HG02943 (cell line): ENCODE data around the gene FITM1.

Source experiments
- ATAC-seq: cut with Tn5 transposase; IDR thresholded peaks from one replicate; pipeline ENCODE4 v1.9.1; 2021; ENCODE audit warnings: mild to moderate bottlenecking, low read depth, moderate library complexity; ENCODE audit not compliant: unreplicated experiment

The FITM1 gene

DNA sequence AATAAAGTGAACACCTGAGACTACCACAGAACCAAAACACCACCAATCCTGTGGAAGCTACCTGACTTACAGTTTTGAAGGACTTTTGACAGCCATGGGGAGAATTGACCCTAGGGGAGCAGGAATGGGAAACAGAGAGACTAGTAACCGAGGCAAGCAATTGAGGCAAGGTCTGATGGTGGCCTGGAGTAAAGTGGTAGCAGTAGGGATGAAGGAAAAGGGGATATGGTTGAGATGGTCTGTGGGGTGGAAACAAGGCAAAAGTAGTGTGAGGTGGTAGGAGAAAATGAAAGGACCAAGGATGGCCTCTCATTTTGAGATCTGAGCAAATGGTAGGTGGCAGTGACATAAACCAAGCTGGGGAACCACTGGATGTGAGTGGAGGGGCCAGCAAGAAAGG, 26.4 kb downstream of the FITM1 start:
- no peak for ATAC-seq

DNA sequence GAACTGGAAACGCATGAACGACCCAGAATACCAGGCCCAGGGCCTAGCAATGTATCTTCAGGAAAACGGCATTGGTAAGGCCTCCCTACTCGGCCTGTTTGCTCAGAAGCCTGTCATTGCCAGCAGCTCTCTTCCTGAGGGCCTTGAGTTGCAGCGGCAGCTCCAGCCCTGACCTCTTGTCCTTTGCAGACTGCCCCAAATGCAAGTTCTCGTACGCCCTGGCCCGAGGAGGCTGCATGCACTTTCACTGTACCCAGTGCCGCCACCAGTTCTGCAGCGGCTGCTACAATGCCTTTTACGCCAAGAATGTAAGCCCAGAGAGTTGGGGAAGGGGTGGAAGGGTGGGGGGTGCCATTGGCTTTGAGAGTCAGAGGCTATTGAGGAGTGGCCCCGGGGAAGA, 26.9 kb downstream of the FITM1 start:
- ATAC-seq = no peak

DNA sequence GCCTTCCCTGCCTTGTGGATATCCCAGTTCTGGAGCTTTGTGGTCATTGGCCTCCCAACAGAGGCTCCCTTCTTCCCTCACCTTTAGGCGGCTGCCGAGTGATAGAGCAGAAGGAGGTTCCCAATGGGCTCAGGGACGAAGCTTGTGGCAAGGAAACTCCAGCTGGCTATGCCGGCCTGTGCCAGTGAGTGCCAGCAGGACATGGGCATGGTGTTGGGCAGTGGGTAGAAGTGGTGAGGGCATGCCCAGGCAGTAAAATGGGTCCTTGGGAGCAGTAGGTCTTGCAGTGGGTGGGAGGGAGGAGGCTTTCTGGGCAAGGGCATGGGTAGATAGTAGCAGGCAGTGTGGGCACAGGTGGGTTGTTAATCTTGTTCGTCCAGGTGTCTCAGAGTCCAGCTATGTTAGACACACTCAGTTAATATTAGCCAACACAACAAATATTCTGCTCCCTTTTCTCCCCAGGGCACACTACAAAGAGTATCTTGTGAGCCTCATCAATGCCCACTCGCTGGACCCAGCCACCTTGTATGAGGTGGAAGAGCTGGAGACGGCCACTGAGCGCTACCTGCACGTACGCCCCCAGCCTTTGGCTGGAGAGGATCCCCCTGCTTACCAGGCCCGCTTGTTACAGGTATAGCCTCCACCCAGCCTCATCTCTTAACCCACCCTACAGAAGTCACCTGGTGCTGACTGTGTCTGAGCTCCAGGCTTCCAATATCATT, 29.5 kb downstream of the FITM1 start:
- ATAC-seq = no peak

DNA sequence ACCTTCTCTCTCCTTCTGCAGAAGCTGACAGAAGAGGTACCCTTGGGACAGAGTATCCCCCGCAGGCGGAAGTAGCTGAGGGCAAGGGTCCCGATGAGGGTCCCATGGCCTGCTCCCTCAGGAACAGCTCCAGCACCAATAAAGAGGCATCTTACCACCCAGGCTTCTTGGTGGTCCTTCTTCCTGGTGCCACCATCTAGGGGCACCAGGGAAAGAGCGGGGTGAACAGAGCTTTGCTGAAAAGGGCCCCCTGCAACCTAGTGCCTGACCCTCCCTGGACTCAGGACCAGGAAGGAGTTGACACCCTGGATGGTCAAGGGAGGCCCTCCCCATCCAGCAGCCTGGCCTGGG, 30.0 kb downstream of the FITM1 start:
- no peak for ATAC-seq

DNA sequence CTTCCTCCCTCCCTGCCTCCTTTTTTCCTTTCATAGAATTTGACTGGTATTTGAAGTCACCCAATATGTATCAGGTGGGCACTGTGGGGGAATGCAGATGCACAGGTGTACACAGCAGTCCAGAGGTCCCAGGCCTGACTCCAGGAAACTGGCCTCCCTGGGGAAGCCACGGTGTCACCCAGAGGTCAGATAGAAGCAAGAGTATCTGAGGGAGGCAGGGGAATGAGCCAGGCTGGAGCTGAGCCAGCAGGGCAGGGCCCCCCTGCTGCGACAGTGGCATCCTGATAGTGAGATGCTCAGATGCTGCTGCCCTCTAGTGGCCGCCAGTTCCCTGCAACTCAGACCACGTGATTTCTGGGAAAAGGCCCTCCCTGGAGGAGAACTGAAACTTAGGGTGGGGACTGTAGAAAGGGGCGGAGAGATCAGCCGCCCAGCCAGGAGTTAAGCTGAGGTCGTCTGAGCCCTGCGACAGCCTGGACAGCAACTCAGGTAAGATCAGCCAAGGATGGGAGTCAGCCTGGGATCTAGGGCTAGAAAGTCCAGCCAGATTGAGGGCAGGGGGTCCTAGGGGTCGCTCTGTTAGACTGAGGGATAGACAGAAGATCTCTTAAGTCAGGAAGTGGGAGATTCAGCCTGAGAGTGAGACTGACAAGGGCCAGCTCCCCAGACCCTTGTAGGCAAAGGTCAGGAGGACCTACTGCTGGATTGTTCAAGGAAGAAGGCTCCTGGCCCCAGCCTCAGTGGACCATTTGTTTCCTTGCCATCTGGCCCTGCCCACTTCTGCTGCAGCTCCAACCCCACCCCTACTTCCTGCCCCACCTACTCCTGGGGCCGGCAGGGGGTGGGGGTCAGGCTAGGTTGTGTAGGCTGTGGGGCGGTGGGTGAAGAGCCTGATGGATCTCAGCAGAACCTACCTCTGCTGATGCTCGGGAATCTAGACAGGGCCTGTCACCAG, 30.7 kb downstream of the FITM1 start, which contains the start of gene IRF9:
Gene IRF9, plus strand, starts transcription at position 416 of the 955 bp plus-strand sequence. CDS start 880 bp downstream, outside the sequence.
- peak; percentile 80 for ATAC-seq

DNA sequence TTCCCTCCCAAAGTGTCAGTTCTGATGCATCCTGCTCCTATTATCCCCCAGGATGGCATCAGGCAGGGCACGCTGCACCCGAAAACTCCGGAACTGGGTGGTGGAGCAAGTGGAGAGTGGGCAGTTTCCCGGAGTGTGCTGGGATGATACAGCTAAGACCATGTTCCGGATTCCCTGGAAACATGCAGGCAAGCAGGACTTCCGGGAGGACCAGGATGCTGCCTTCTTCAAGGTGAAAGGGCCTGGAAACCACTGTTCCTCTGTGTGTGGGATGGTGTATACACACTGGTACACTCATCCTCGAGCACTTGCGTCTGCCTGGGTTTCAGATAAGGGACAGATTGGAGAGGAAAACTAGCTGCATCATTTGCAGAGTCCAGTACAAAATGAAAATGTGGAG, 31.6 kb downstream of the FITM1 start:
- ATAC-seq = no peak

DNA sequence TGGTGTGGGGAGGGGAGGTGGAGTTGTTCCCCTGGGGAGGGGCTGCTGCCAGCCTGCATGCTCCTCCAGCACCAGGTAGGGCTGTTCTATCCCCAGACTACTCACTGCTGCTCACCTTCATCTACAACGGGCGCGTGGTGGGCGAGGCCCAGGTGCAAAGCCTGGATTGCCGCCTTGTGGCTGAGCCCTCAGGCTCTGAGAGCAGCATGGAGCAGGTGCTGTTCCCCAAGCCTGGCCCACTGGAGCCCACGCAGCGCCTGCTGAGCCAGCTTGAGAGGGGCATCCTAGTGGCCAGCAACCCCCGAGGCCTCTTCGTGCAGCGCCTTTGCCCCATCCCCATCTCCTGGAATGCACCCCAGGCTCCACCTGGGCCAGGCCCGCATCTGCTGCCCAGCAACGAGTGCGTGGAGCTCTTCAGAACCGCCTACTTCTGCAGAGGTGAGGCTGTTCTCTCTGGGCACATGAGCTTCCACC, 34.1 kb downstream of the FITM1 start:
- no peak for ATAC-seq

DNA sequence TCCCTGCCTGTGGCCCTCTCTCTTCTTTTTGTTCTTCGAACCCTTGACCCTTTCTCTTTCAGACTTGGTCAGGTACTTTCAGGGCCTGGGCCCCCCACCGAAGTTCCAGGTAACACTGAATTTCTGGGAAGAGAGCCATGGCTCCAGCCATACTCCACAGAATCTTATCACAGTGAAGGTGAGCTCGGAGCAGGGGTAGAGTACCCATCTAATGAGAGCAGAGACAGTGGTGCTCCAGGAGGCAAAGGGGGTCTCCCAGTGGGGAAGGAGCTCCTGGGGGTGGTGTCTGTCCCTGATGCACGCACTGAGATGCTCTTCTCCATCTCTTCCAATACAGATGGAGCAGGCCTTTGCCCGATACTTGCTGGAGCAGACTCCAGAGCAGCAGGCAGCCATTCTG, 35.3 kb downstream of the FITM1 start:
- no peak for ATAC-seq

DNA sequence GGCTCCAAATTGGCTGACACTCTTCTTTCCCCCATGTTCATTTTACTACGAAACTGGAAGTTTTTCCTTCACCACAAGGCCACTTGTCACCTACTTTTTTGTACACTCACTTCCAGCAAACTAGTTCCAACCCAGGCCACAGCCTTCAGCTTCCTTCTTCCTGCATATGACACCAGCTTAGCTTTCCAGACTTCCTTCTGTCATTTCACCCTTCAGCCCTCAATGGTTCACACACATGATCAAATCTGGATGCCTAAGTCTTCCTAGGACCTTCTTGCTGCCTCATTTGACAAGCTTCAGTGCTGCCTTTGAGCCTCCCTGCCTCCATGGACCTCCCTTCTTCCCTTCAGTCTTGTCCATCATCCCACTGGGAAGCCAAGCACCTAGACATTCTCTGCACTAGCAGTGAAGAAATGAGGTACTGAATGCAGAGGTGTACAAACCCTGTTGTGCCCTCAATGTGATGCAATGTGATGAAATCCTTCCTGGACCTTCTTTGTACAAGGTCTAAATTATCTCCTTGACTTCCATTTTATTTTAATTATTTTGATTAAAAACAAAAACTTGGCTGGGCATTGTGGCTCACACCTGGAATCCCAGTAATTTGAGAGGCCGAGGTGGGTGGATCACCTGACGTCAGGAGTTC, 37.1 kb downstream of the FITM1 start:
- no peak for ATAC-seq

DNA sequence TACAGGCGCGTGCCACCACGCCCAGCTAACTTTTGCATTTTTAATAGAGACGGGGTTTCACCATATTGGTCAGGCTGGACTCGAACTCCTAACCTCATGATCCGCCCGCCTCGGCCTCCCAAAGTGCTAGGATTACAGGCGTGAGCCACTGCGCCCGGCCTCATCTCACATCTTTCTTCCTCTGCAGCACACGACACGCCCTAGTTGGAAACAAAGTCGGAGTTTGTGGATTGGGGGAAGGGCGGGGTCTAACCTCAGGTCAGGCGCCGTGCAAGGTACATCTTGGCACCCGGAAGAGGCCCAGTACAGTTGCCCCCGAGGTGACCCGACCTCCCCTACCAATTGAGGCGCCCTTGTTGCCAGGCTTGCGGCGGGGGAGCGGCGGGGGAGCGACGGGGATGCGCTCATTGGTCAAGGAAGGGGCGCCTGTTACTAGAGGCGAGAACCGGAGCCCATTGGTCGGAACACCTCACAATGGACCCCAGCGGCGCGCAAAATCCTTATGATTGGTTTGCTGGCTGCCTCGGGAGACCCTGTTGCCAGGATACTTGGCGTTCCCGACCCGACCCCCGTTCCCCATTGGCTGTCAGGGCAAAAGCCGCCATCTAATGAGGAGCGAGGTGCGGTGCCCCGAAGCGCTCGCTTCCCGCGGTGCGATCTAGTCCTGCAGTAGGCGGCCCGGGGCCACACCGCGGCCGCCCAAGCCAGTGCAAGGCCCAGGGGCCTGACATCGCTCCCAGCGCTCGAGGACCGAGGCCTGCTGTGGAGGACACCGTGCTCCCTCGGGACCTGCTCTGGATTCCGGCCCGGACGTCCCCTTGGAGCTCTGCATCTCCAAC, 41.2 kb downstream of the FITM1 start, which contains the start of gene REC8:
Gene REC8, plus strand, starts transcription at position 659 of the 839 bp plus-strand sequence. CDS start 473 bp downstream, outside the sequence.
- ATAC-seq = peak; percentile 81

DNA sequence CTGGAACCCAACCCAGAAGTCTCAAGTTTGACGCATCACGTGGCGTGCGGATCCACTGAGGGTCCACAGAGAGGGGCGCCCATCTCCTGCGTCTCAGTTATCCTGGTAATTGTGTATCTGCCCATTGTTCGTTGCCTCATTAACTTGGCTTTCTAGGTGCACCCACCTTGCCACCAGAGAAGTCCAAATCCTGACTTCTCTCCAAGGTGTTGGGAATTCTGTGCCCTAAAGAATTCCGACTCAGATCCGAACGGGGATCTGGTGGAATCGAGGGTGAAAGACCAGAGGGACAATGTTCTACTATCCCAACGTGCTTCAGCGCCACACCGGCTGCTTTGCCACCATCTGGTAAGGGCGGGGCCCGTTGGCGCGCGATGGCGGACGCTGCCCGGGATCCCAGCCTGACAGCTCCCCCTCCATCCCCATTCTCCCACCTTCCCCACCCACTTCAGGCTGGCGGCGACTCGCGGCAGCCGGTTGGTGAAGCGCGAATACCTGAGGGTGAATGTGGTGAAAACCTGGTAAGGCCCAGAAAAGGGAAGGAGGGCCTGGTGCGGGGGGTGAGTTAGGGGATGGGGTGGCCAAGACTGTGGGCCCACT, 41.9 kb downstream of the FITM1 start:
- no peak for ATAC-seq

DNA sequence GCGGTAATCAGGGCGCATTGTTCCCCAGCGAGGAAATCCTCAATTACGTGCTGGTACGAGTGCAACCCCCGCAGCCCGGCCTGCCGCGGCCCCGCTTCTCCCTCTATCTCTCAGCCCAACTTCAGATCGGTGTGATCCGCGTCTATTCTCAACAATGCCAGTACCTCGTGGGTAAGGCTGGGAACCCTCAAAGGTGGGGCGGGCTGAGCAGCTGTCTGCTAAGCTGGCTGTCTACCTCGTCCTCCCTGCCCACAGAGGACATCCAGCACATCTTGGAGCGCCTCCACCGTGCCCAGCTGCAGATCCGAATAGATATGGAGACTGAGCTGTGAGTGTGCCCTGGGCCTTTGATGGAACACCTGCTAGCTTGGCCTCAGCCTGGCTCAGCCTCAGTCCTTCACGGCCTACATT, 42.4 kb downstream of the FITM1 start:
- no peak for ATAC-seq

DNA sequence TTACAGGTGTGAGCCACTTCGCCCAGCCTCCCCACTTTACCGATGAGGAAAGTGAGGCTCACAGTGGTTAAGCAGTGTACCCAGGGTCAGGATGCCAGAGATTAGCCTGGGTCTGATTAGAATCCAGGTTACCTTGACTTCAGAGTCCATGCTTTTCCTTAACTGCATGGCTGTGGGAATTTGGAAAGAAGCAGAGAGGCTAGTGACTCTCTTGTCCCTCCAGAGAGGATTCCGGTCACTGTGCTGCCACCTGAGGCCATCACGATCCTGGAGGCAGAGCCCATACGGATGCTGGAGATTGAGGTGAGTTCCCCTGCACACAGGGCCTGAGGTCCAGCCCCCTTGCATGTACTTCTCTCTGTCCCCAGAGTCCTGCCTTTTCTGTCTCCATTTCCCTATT, 46.1 kb downstream of the FITM1 start:
- ATAC-seq = no peak

DNA sequence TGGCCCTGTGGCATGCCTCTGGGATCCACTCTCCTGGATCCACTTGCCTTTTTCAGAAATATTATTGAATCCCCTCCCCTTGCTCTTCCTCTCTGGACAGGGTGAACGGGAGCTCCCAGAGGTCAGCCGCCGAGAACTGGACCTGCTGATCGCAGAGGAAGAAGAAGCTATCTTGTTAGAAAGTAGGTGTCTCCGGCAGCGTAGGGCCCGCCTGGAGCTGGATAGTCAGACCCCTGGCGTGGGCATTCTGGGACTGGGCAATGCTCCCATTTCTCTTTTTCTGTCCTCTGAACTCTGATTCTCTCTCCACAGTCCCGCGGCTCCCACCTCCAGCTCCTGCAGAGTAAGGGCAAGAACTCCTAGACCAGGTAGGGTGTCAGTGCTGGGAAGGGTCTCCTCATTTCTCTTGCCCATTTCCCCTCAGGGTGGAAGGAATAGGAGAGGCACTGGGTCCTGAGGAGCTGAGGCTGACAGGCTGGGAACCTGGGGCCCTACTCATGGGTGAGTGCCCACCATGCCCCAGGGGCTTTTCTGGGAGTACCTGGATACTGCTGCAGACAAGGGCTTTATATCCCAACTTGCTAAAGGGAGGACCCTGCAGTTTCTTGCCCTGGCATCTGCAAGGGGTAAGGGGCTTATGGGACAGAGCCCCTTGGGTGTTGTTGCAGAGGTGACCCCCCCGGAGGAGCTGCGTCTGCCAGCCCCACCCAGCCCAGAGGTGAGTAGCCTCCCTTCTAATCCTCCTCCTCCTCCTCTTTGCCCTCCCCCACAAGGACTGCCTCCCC, 46.8 kb downstream of the FITM1 start:
- no peak for ATAC-seq

DNA sequence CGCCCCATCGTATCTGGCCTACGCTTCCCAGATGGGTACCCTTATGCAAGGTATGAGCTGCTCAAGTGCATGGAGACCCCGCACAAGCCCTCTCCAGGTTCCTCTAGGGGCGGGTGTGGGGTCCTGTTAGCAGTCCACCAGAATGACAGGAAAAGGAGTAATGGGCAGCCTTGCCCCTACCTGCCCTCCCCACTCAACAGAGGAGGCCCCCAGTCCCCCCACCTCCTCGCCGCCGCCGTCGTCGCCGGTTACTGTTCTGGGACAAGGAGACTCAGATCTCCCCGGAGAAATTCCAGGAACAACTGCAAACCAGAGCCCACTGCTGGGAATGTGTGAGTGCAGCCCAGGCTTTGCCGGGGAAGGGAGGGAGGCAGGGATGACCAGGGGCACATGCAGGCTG, 47.4 kb downstream of the FITM1 start:
- no peak for ATAC-seq

DNA sequence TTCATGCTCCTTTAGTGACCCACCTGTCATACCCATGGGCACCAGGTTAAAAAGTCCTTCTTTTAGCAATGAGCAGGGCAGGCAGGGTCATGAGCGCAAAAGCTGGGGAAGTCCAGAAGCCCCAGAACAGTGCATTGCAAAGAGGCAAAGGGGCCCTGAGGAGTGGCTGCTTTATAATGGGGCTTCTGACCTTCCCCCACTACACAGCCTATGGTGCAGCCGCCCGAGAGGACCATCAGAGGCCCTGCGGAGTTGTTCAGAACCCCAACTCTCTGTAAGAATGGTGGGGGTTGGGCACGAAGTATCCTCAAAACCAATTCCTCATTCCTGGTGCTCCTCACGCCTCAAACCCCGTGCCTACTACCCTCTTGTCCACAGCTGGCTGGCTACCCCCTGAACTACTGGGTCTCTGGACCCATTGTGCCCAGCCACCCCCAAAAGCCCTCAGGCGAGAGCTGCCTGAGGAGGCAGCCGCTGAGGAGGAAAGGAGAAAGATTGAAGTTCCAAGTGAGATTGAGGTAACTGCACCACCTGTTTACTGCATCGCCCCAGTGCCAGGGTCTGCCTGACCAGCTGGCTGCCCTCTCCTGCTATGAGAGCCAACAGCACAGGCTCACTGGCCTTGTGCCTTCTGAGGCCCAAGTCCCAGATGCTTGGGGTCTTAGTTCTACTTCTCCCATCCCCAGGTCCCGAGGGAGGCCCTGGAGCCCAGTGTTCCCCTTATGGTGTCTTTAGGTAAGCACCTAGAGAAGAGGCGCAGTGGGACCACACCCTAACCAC, 48.1 kb downstream of the FITM1 start:
- no peak for ATAC-seq

DNA sequence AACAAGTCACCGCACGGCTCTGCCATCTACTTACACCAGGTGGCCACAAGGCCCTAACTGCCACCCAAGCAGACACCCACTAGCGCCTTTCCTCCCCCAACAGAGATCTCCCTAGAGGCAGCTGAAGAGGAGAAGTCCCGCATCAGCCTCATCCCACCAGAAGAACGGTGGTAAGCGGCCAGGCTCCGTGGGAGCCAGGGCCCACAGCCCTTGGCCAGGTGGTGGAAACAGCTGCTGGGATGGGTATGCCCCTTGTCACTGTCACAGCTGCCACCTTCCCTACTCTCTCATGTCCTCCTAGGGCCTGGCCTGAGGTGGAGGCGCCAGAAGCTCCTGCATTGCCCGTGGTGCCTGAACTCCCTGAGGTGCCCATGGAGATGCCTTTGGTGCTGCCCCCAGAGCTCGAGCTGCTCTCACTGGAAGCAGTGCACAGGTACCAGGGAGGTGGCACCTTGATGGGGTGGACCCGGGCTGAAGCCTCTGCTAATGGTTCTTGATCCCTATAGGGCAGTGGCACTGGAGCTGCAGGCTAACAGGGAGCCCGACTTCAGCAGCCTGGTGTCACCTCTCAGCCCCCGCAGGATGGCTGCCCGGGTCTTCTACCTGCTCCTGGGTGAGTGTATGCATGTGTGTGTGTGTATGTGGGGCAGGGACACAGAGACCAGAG, 49.0 kb downstream of the FITM1 start:
- ATAC-seq = no peak
